H1 (cell line): ENCODE results near the gene PRKCA.

ENCODE experiments used
- ASH2L ChIP-seq: fragments of 200-600, 300-600 bp; sonication (generic); IDR thresholded peaks from one replicate; pipeline ENCODE4 v1.7.1; 2017; ENCODE audit warnings: low read length
- CREB1 ChIP-seq: IDR thresholded peaks from 2 replicates; pipeline ENCODE4 v1.6.1; 2012; ENCODE audit warnings: inconsistent platforms
- EP300 ChIP-seq, 2 experiments: IDR thresholded peaks; 1 replicate in 1 of 2; 2 replicates in 1 of 2; pipeline ENCODE4 v1.6.1; 2011 to 2012; ENCODE audit warnings: low read depth in 2 of 2, low read length in 2 of 2, mild to moderate bottlenecking in 2 of 2, borderline replicate concordance in 1 of 2, inconsistent platforms in 1 of 2, moderate library complexity in 1 of 2
- EZH2 ChIP-seq: fragments of 200-600 bp; sonication (generic); IDR thresholded peaks from 2 replicates; pipeline ENCODE4 v1.7.1; 2012; ENCODE audit warnings: low read depth, mild to moderate bottlenecking, moderate library complexity, low read length, inconsistent platforms; ENCODE audit not compliant: severe bottlenecking
- HDAC2 ChIP-seq, 2 experiments: fragments of 300-600 bp in 1 of 2; sonication (generic) in 1 of 2; IDR thresholded peaks; 2 replicates each; pipeline ENCODE4 v1.6.1; 2011 to 2012; ENCODE audit warnings: low read depth in 2 of 2, low read length in 2 of 2, mild to moderate bottlenecking in 2 of 2, moderate library complexity in 2 of 2, borderline replicate concordance in 1 of 2, inconsistent platforms in 1 of 2
- POLR2AphosphoS5 ChIP-seq: IDR thresholded peaks from 2 replicates; pipeline ENCODE4 v1.6.1; 2011; ENCODE audit warnings: low read depth, low read length
- RFX5 ChIP-seq: IDR thresholded peaks from 2 replicates; pipeline ENCODE4 v1.6.1; 2011; ENCODE audit warnings: low read depth, low read length, improper control_type of control experiment, borderline replicate concordance
- SUZ12 ChIP-seq: fragments of 200-600 bp; sonication (generic); IDR thresholded peaks from 2 replicates; pipeline ENCODE4 v1.6.1; 2012; ENCODE audit warnings: mild to moderate bottlenecking, inconsistent platforms, low read length, moderate library complexity, mixed read lengths
- TF ChIP-seq, protein P1 (sequence below), 3 experiments: IDR thresholded peaks; 1 replicate in 2 of 3; 2 replicates in 1 of 3; pipeline versions ENCODE4 v1.5.1 to v1.6.1; 2011; ENCODE audit warnings: low read length in 3 of 3, mild to moderate bottlenecking in 3 of 3, inconsistent platforms in 2 of 3, low read depth in 1 of 3, moderate library complexity in 1 of 3; ENCODE audit not compliant: insufficient read depth in 1 of 3; ENCODE audit errors: control extremely low read depth in 1 of 3
- TF ChIP-seq, protein P2 (sequence below): fragments of 300-600 bp; sonication (generic); IDR thresholded peaks from 2 replicates; pipeline ENCODE4 v1.7.1; 2012; ENCODE audit warnings: low read length, moderate library complexity, mild to moderate bottlenecking, inconsistent platforms; ENCODE audit not compliant: insufficient replicate concordance
- TF ChIP-seq, protein P3 (sequence below): IDR thresholded peaks from 2 replicates; pipeline ENCODE4 v1.6.1; 2011; ENCODE audit warnings: low read depth, mild to moderate bottlenecking, low read length; ENCODE audit not compliant: insufficient read depth

DNA sequence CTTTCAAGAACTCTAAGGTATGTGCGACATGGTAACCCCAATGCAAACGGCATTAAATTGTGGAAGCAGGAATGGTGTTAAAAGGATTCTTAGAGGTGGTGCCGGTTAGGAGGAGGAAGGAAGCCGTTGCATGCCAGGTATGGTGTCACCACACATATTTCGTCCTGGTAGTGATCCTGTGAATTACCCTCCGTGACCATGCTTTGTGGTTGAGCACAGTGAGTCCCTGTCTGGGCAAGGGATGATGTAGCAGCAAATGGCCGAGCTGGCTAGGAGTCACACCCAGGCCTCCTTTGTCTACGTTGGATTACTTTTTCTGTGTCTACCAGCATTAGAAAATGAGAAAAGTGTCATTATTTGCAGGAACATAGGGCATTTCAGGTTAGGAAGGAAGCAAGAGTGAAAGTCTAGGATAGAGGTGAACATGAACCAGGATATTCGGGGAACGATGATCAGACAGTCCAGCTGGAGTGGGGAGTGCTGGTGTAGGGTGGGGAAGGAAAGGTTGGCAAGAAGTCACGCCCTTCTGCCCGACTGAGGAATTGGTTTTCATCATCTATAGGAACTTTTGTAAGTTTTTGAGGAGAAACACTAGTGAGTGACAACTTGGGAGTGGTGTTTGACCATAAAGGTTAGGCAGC lies 123.5 kb downstream of the PRKCA start:
- TF ChIP-seq POLR2AphosphoS5: no peak
- no peak for TF ChIP-seq HDAC2 (IDR thresholded peaks at IDR 0.05; ENCODE audit: borderline replicate concordance in 1 of 2, low read depth in 2 of 2, low read length in 2 of 2)
- TF ChIP-seq, protein P1, sequence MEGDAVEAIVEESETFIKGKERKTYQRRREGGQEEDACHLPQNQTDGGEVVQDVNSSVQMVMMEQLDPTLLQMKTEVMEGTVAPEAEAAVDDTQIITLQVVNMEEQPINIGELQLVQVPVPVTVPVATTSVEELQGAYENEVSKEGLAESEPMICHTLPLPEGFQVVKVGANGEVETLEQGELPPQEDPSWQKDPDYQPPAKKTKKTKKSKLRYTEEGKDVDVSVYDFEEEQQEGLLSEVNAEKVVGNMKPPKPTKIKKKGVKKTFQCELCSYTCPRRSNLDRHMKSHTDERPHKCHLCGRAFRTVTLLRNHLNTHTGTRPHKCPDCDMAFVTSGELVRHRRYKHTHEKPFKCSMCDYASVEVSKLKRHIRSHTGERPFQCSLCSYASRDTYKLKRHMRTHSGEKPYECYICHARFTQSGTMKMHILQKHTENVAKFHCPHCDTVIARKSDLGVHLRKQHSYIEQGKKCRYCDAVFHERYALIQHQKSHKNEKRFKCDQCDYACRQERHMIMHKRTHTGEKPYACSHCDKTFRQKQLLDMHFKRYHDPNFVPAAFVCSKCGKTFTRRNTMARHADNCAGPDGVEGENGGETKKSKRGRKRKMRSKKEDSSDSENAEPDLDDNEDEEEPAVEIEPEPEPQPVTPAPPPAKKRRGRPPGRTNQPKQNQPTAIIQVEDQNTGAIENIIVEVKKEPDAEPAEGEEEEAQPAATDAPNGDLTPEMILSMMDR (IDR thresholded peaks at IDR 0.05; ENCODE audit: control extremely low read depth in 1 of 3, insufficient read depth in 1 of 3, low read depth in 1 of 3, low read length in 3 of 3): no peak
- no peak for TF ChIP-seq SUZ12
- no peak for TF ChIP-seq ASH2L
- TF ChIP-seq, protein P2, sequence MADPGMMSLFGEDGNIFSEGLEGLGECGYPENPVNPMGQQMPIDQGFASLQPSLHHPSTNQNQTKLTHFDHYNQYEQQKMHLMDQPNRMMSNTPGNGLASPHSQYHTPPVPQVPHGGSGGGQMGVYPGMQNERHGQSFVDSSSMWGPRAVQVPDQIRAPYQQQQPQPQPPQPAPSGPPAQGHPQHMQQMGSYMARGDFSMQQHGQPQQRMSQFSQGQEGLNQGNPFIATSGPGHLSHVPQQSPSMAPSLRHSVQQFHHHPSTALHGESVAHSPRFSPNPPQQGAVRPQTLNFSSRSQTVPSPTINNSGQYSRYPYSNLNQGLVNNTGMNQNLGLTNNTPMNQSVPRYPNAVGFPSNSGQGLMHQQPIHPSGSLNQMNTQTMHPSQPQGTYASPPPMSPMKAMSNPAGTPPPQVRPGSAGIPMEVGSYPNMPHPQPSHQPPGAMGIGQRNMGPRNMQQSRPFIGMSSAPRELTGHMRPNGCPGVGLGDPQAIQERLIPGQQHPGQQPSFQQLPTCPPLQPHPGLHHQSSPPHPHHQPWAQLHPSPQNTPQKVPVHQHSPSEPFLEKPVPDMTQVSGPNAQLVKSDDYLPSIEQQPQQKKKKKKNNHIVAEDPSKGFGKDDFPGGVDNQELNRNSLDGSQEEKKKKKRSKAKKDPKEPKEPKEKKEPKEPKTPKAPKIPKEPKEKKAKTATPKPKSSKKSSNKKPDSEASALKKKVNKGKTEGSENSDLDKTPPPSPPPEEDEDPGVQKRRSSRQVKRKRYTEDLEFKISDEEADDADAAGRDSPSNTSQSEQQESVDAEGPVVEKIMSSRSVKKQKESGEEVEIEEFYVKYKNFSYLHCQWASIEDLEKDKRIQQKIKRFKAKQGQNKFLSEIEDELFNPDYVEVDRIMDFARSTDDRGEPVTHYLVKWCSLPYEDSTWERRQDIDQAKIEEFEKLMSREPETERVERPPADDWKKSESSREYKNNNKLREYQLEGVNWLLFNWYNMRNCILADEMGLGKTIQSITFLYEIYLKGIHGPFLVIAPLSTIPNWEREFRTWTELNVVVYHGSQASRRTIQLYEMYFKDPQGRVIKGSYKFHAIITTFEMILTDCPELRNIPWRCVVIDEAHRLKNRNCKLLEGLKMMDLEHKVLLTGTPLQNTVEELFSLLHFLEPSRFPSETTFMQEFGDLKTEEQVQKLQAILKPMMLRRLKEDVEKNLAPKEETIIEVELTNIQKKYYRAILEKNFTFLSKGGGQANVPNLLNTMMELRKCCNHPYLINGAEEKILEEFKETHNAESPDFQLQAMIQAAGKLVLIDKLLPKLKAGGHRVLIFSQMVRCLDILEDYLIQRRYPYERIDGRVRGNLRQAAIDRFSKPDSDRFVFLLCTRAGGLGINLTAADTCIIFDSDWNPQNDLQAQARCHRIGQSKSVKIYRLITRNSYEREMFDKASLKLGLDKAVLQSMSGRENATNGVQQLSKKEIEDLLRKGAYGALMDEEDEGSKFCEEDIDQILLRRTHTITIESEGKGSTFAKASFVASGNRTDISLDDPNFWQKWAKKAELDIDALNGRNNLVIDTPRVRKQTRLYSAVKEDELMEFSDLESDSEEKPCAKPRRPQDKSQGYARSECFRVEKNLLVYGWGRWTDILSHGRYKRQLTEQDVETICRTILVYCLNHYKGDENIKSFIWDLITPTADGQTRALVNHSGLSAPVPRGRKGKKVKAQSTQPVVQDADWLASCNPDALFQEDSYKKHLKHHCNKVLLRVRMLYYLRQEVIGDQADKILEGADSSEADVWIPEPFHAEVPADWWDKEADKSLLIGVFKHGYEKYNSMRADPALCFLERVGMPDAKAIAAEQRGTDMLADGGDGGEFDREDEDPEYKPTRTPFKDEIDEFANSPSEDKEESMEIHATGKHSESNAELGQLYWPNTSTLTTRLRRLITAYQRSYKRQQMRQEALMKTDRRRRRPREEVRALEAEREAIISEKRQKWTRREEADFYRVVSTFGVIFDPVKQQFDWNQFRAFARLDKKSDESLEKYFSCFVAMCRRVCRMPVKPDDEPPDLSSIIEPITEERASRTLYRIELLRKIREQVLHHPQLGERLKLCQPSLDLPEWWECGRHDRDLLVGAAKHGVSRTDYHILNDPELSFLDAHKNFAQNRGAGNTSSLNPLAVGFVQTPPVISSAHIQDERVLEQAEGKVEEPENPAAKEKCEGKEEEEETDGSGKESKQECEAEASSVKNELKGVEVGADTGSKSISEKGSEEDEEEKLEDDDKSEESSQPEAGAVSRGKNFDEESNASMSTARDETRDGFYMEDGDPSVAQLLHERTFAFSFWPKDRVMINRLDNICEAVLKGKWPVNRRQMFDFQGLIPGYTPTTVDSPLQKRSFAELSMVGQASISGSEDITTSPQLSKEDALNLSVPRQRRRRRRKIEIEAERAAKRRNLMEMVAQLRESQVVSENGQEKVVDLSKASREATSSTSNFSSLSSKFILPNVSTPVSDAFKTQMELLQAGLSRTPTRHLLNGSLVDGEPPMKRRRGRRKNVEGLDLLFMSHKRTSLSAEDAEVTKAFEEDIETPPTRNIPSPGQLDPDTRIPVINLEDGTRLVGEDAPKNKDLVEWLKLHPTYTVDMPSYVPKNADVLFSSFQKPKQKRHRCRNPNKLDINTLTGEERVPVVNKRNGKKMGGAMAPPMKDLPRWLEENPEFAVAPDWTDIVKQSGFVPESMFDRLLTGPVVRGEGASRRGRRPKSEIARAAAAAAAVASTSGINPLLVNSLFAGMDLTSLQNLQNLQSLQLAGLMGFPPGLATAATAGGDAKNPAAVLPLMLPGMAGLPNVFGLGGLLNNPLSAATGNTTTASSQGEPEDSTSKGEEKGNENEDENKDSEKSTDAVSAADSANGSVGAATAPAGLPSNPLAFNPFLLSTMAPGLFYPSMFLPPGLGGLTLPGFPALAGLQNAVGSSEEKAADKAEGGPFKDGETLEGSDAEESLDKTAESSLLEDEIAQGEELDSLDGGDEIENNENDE: no peak
- no peak for TF ChIP-seq RFX5
- TF ChIP-seq, protein P3, sequence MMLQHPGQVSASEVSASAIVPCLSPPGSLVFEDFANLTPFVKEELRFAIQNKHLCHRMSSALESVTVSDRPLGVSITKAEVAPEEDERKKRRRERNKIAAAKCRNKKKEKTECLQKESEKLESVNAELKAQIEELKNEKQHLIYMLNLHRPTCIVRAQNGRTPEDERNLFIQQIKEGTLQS: no peak
- no peak for TF ChIP-seq EZH2
- TF ChIP-seq EP300 (IDR thresholded peaks at IDR 0.05; ENCODE audit: borderline replicate concordance in 1 of 2, low read depth in 2 of 2, low read length in 2 of 2): no peak
- TF ChIP-seq CREB1: no peak
